HEK293T (cell line): ENCODE results near the gene COL9A2.
A peak's percentile ranks its signal among the peaks of the same experiment; 100 is the strongest.

Source experiments
- CTCF ChIA-PET: fragments of 350-600 bp; formaldehyde crosslinking; extraction: SDS; loops from one replicate; lab custom pipeline; 2021; ENCODE audit warnings: antibody characterized with exemption, inconsistent platforms; lab: Yijun Ruan, JAX
- POLR2A ChIA-PET: fragments of 350-600 bp; formaldehyde crosslinking; extraction: SDS; loops from one replicate; lab custom pipeline; 2020; ENCODE audit warnings: antibody characterized with exemption, inconsistent platforms; lab: Yijun Ruan, JAX
- DNase-seq: peaks from one replicate; pipeline ENCODE4 v3.0.0; 2012; ENCODE audit warnings: mixed read lengths; ENCODE audit errors: extremely low spot score
- ARNT ChIP-seq: fragments of 450-650 bp; IDR thresholded peaks from 2 replicates; pipeline ENCODE4 v1.6.1; 2017; ENCODE audit warnings: mild to moderate bottlenecking
- BHLHE40 ChIP-seq: fragments of 450-650 bp; IDR thresholded peaks from 2 replicates; pipeline ENCODE4 v1.6.1; 2016; ENCODE audit warnings: mild to moderate bottlenecking, moderate library complexity, borderline replicate concordance
- CTBP1 ChIP-seq: fragments of 450-650 bp; IDR thresholded peaks from 2 replicates; pipeline ENCODE4 v1.6.1; 2016; ENCODE audit warnings: borderline replicate concordance
- ELF4 ChIP-seq: fragments of 450-650 bp; IDR thresholded peaks from 2 replicates; pipeline ENCODE4 v1.6.1; 2017; ENCODE audit warnings: antibody characterized with exemption
- FOXA1 ChIP-seq: fragments of 450-650 bp; IDR thresholded peaks from 2 replicates; pipeline ENCODE4 v1.6.1; 2016; ENCODE audit warnings: mild to moderate bottlenecking
- FOXK2 ChIP-seq: fragments of 450-650 bp; IDR thresholded peaks from 2 replicates; pipeline ENCODE4 v1.6.1; 2016; ENCODE audit warnings: mild to moderate bottlenecking
- FOXM1 ChIP-seq: fragments of 450-650 bp; IDR thresholded peaks from 2 replicates; pipeline ENCODE4 v1.6.1; 2017; ENCODE audit warnings: mild to moderate bottlenecking, borderline replicate concordance
- HDGF ChIP-seq: fragments of 450-650 bp; IDR thresholded peaks from 2 replicates; pipeline ENCODE4 v1.6.1; 2017; ENCODE audit warnings: antibody characterized with exemption, borderline replicate concordance
- L3MBTL2 ChIP-seq: fragments of 450-650 bp; conservative IDR thresholded peaks from 2 replicates; pipeline ENCODE4 v1.6.1; 2016; ENCODE audit warnings: mild to moderate bottlenecking
- LEF1 ChIP-seq: fragments of 450-650 bp; IDR thresholded peaks from 2 replicates; pipeline ENCODE4 v1.6.1; 2017; ENCODE audit warnings: mild to moderate bottlenecking, borderline replicate concordance
- NFRKB ChIP-seq: fragments of 450-650 bp; IDR thresholded peaks from 2 replicates; pipeline ENCODE4 v1.6.1; 2016; ENCODE audit warnings: mild to moderate bottlenecking, moderate library complexity
- PKNOX1 ChIP-seq: fragments of 450-650 bp; IDR thresholded peaks from 2 replicates; pipeline ENCODE4 v1.6.1; 2016
- SP1 ChIP-seq: fragments of 450-650 bp; IDR thresholded peaks from 2 replicates; pipeline ENCODE4 v1.6.1; 2017
- SUZ12 ChIP-seq: fragments of 450-650 bp; IDR thresholded peaks from 2 replicates; pipeline ENCODE4 v1.6.1; 2016; ENCODE audit warnings: mild to moderate bottlenecking
- TARDBP ChIP-seq: fragments of 450-650 bp; IDR thresholded peaks from 2 replicates; pipeline ENCODE4 v1.6.1; 2016
- ZNF384 ChIP-seq: fragments of 450-650 bp; IDR thresholded peaks from 2 replicates; pipeline ENCODE4 v1.6.1; 2016

Gene COL9A2

GRCh38 chr1:40316595-40317393 lies at the start of gene COL9A2:
Gene COL9A2 (minus strand): TSS chr1:40317286. CDS start chr1:40317197, 89 bp downstream.
- peak; percentile 1 for DNase-seq
- TF ChIP-seq PKNOX1: no peak
- no peak for TF ChIP-seq LEF1
- no peak for TF ChIP-seq BHLHE40
- ChIA-PET CTCF (interaction anchor here (2.3 kb wide), 1 partner anchor 173 kb away, joined by 21 read pairs; no protein-coding TSS in a partner anchor), POLR2A (no interaction called here)

- no peak for TF ChIP-seq BHLHE40
- no peak for TF ChIP-seq ARNT
- TF ChIP-seq FOXA1: no peak
- TF ChIP-seq NFRKB: no peak
- no peak for TF ChIP-seq SUZ12
- no peak for TF ChIP-seq LEF1
- no peak for TF ChIP-seq PKNOX1
- no peak for TF ChIP-seq SP1
- no peak for TF ChIP-seq ELF4
- no peak for TF ChIP-seq ZNF384
- no peak for TF ChIP-seq FOXM1
- TF ChIP-seq CTBP1: no peak
- TF ChIP-seq FOXK2: no peak
- no peak for TF ChIP-seq HDGF
- TF ChIP-seq TARDBP: no peak
- no peak for TF ChIP-seq L3MBTL2
- ChIA-PET POLR2A (interaction anchor here (2.5 kb wide), 1 partner anchor 11 kb away, joined by 8 read pairs; no protein-coding TSS in a partner anchor), CTCF (interaction anchor here (0.6 to 1.5 kb wide), 3 partner anchors 10 to 320 kb away, joined by 3 to 4 read pairs (median 4); partner anchors contain the start of gene SMAP2)
- DNase-seq: no peak
Observed at GRCh38 chr1:40363721-40364120, 46.6 kb upstream of the COL9A2 start.

DNA sequence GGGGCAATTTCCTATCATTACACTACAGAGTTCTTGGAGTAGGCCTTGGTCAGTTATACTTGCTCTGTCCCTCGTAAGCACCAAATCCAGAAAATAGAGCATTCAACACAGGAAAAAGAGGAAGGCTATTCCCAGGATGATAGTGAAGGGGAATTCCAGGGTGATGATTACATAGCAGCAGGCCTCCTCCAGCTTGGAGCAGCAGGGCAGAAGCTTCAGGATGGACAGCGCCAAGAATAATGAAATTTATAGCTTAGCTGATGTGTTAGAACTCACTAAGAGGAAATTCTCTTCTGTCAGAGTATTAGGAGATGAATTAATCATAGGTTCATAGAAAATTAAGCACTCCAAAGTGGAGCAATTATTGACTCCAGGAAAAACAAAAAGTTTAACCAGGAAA lies 45.6 kb upstream of the COL9A2 start:
- POLR2A ChIA-PET: no interaction called here
- CTCF ChIA-PET: no interaction called here
- TF ChIP-seq PKNOX1: no peak
- no peak for TF ChIP-seq CTBP1
- TF ChIP-seq LEF1: no peak
- no peak for TF ChIP-seq ELF4
- no peak for TF ChIP-seq L3MBTL2
- no peak for TF ChIP-seq BHLHE40
- TF ChIP-seq HDGF: no peak
- TF ChIP-seq TARDBP: no peak
- no peak for TF ChIP-seq ARNT
- no peak for DNase-seq

GRCh38 chr1:40362199-40362598 lies 45.1 kb upstream of the COL9A2 start:
- POLR2A ChIA-PET: no interaction called here
- no peak for DNase-seq
- TF ChIP-seq CTBP1 (no peak), L3MBTL2 (no peak), ZNF384 (no peak), HDGF (no peak), ARNT (no peak), SP1 (no peak), TARDBP (no peak), NFRKB (no peak), FOXM1 (no peak), FOXA1 (no peak), FOXK2 (no peak), PKNOX1 (no peak), SUZ12 (no peak), ELF4 (no peak)
- CTCF ChIA-PET: no interaction called here

- no peak for TF ChIP-seq FOXM1
- no peak for TF ChIP-seq SUZ12
- no peak for TF ChIP-seq FOXK2
- no peak for TF ChIP-seq TARDBP
- TF ChIP-seq LEF1: no peak
- TF ChIP-seq ARNT: no peak
- no peak for TF ChIP-seq FOXA1
- no peak for TF ChIP-seq PKNOX1
- no peak for TF ChIP-seq SP1
- TF ChIP-seq L3MBTL2: no peak
- TF ChIP-seq ZNF384: no peak
- TF ChIP-seq CTBP1: no peak
- ChIA-PET POLR2A (no interaction called here), CTCF (no interaction called here)
- no peak for DNase-seq
Observed at GRCh38 chr1:40361637-40362036, 44.6 kb upstream of the COL9A2 start.
